Activated CD4-positive, alpha-beta memory T cell treated with anti-CD3 and anti-CD28 coated beads for 36 hours (primary cell): Measurements from ENCODE around the gene TRAK1. TPM values are rescaled to one million over a fixed set of nuclear protein-coding genes. Genes with fewer than 3 reads are reported as not detected.

Experiments
- CTCF ChIA-PET: fragments of 350-600 bp; sonication (Branson Sonifier 250); formaldehyde crosslinking; loops from one replicate; lab custom pipeline; 2021; ENCODE audit warnings: antibody characterized with exemption, inconsistent platforms; lab: Charles Lee
- POLR2A ChIA-PET: fragments of 350-600 bp; sonication (Branson Sonifier 250); formaldehyde crosslinking; loops from one replicate; lab custom pipeline; 2021; ENCODE audit warnings: antibody characterized with exemption; lab: Charles Lee
- DNase-seq: peaks from one replicate; pipeline ENCODE4 v3.0.0-alpha.2; 2020
- H3K27ac Mint-ChIP-seq: one replicate; pipeline ENCODE4 v1.8.0; 2021; ENCODE audit warnings: mixed read lengths
- H3K27me3 Mint-ChIP-seq: one replicate; pipeline ENCODE4 v1.8.0; 2021; ENCODE audit warnings: mixed read lengths
- H3K36me3 Mint-ChIP-seq: one replicate; pipeline ENCODE4 v1.8.0; 2021; ENCODE audit warnings: mixed read lengths
- H3K4me1 Mint-ChIP-seq: one replicate; pipeline ENCODE4 v1.8.0; 2021; ENCODE audit warnings: low read depth, mixed read lengths
- H3K4me3 Mint-ChIP-seq: one replicate; pipeline ENCODE4 v1.8.0; 2021; ENCODE audit warnings: mild to moderate bottlenecking, mixed read lengths
- H3K9me3 Mint-ChIP-seq: one replicate; pipeline ENCODE4 v1.8.0; 2021; ENCODE audit warnings: mixed read lengths
- intact Hi-C: fragments of 100-400 bp; cut with micrococcal nuclease; formaldehyde crosslinking; loops from one replicate; pipeline ENCODE4 v1.15.1; 2023
- total RNA-seq, 2 experiments: library from RNA; stranded (reverse); gene quantifications; one replicate each; pipeline ENCODE4 v1.2.3, GENCODE V29; 2021

The TRAK1 gene
- total RNA-seq, 2 experiments from 2014 or later, result 19.0 to 19.3 TPM

DNA sequence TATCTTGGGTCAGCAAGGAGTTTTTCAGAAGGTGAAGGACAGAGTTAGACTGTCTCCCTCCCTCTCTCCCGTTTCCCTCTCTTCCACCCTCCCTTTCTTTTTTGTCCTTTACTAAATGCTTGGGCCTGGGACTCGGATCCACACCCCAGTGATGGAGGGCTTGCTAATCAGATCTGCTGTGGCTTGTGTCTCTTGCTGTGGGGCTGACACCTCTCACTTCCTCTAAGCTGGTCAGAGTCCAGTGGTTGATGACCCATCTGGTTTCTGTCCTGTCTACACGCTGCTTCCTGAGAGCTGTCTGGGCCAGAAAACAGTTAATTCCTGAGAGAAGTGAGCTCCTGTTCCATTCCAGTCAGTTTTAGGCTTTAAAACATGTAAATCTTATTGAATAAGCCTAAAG, 849 bp downstream of the TRAK1 start:
- ChIA-PET CTCF (interaction anchor here (1.2 kb wide), 1 partner anchor 8 kb away, joined by 5 read pairs; no protein-coding TSS in a partner anchor), POLR2A (interaction anchor here (0.6 kb wide), 1 partner anchor 13 kb away, joined by 4 read pairs; no protein-coding TSS in a partner anchor)
- H3K27me3 Mint-ChIP-seq, result no peaks in the 10 kb centered on the region
- H3K4me1 Mint-ChIP-seq, result peaks cover 53% of the 10 kb centered on the region
- H3K27ac Mint-ChIP-seq, result no peak overlapping the region
- DNase-seq, result no peak
- intact Hi-C loops, result loop anchor here (2.0 to 10.0 kb wide), 2 partner anchors 79 to 1757 kb away; no protein-coding TSS in a partner anchor
- no peak overlapping the region for H3K4me3 Mint-ChIP-seq
- no peaks in the 10 kb centered on the region for H3K9me3 Mint-ChIP-seq
- H3K36me3 Mint-ChIP-seq, result peaks cover 42% of the 10 kb centered on the region

DNA sequence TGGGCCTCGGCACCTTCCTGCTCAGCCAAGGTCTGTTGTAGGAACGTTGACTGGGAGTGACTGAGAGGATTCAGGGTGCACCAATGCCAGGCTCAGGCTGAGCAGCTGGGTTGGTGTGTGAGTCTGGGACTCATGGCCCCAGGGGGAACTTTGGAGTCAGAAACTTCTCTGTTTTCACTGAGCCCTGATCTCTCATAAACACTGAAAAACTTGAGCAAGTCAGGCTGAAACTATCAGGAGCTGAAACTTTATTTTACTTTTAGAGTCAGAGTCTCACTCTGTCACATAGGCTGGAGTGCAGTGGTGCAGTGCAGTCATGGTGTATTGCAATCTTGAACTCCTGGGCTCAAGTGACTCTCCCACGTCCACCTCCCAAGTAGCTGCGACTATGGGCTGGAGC, 3.0 kb downstream of the TRAK1 start:
- Mint-ChIP-seq H3K4me1 (peaks cover 56% of the 10 kb centered on the region), H3K27ac (no peak overlapping the region), H3K27me3 (no peaks in the 10 kb centered on the region), H3K36me3 (peaks cover 31% of the 10 kb centered on the region), H3K9me3 (no peaks in the 10 kb centered on the region), H3K4me3 (no peak overlapping the region)
- CTCF ChIA-PET, result interaction anchor here (1.3 to 1.7 kb wide), 2 partner anchors 12 to 80 kb away, joined by 4 read pairs; no protein-coding TSS in a partner anchor
- DNase-seq, result no peak
- intact Hi-C loops, result loop anchor here (10.0 kb wide), 1 partner anchor 1759 kb away; no protein-coding TSS in a partner anchor
- POLR2A ChIA-PET, result interaction anchor here (1.9 kb wide), 1 partner anchor 80 kb away, joined by 4 read pairs; no protein-coding TSS in a partner anchor

- no peak for DNase-seq
- Mint-ChIP-seq H3K4me3 (no peak overlapping the region), H3K9me3 (no peaks in the 10 kb centered on the region), H3K27ac (no peak overlapping the region), H3K4me1 (peaks cover 53% of the 10 kb centered on the region), H3K27me3 (no peaks in the 10 kb centered on the region), H3K36me3 (peaks cover 25% of the 10 kb centered on the region)
- intact Hi-C loops, result loop anchor here (10.0 kb wide), 1 partner anchor 1760 kb away; no protein-coding TSS in a partner anchor
- CTCF ChIA-PET, result interaction anchor here (1.3 kb wide), 1 partner anchor 80 kb away, joined by 4 read pairs; no protein-coding TSS in a partner anchor
- POLR2A ChIA-PET, result interaction anchor here (1.9 kb wide), 1 partner anchor 80 kb away, joined by 4 read pairs; no protein-coding TSS in a partner anchor
Observed at GRCh38 chr3:42094691-42095391, 3.7 kb downstream of the TRAK1 start.

DNA sequence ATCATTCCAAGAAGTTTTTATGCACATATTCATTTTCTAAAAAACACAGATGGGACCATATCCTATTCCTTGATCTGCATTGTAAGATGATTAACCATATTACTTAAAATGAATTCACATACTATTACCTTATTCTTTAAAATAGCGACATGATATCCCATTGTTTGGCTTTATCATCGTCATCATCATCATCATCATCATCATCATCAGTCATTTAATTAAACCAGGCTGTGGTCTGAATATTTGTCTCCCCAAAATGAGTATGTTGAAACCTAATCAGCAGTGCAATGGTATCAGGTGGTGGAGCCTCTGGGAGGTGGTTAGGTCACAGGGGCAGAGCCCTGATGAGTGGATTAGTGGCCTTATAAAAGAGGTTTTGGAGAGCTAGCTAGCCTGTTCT, 4.4 kb downstream of the TRAK1 start:
- POLR2A ChIA-PET, result no interaction called here
- H3K4me3 Mint-ChIP-seq, result no peak overlapping the region
- no peaks in the 10 kb centered on the region for H3K9me3 Mint-ChIP-seq
- H3K4me1 Mint-ChIP-seq, result peaks cover 49% of the 10 kb centered on the region
- DNase-seq, result no peak
- CTCF ChIA-PET, result no interaction called here
- peaks cover 20% of the 10 kb centered on the region for H3K36me3 Mint-ChIP-seq
- no peaks in the 10 kb centered on the region for H3K27me3 Mint-ChIP-seq
- intact Hi-C loops, result loop anchor here (10.0 kb wide), 1 partner anchor 1761 kb away; no protein-coding TSS in a partner anchor
- no peak overlapping the region for H3K27ac Mint-ChIP-seq

DNA sequence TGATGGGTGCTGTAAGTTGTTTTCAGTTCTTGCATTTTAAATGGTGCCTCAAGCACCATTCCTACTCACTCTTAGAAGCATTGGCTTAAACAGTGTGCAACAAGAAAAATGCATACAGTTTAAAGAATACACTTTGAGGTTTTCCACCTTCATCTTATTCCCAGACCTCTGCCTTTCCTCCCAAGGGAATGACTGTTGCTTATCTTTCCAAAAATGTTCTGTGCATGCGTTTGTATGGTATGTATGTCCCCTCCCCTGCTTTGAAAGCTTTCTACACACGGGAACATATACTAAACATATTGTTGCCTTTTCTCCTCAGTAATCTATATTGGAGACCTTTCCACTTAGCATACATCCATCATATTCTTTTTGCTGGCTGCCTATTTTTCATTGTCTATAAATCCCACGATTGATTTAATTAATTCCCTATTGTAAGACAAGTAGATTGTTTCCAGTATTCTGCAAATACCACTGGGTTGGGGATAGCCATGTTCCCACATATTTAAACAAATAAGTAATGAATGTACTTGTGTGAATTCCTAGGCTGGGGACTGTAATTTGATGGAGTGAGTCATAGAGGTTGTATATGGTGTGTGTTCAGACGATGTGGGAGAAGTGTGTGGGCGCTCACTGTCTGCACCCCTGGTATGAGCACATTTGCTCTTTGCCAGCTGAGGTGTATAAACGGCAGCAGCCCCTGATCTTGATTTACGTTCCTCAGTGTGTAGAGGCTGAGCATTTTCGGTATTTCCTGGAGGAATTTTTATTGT, 5.8 kb downstream of the TRAK1 start:
- H3K9me3 Mint-ChIP-seq, result no peaks in the 10 kb centered on the region
- H3K36me3 Mint-ChIP-seq, result peaks cover 7% of the 10 kb centered on the region
- intact Hi-C loops, result loop anchor here (1.0 to 10.0 kb wide), 2 partner anchors 83 to 1762 kb away; no protein-coding TSS in a partner anchor
- H3K27ac Mint-ChIP-seq, result no peak overlapping the region
- DNase-seq, result no peak
- no peak overlapping the region for H3K4me3 Mint-ChIP-seq
- ChIA-PET POLR2A (no interaction called here), CTCF (interaction anchor here (1.2 to 4.3 kb wide), 2 partner anchors 17 to 98 kb away, joined by 3 to 27 read pairs; no protein-coding TSS in a partner anchor)
- peaks cover 36% of the 10 kb centered on the region for H3K4me1 Mint-ChIP-seq
- no peaks in the 10 kb centered on the region for H3K27me3 Mint-ChIP-seq

GRCh38 chr3:42097566-42097946, 6.4 kb downstream of the TRAK1 start:
- peaks cover 31% of the 10 kb centered on the region for H3K4me1 Mint-ChIP-seq
- H3K9me3 Mint-ChIP-seq, result no peaks in the 10 kb centered on the region
- CTCF ChIA-PET, result interaction anchor here (1.2 to 4.3 kb wide), 4 partner anchors 11 to 201 kb away, joined by 3 to 40 read pairs (median 16); no protein-coding TSS in a partner anchor
- H3K36me3 Mint-ChIP-seq, result peaks cover 3% of the 10 kb centered on the region
- intact Hi-C loops, result loop anchor here (1.0 to 10.0 kb wide), 2 partner anchors 83 to 1763 kb away; no protein-coding TSS in a partner anchor
- no peak for DNase-seq
- no peak overlapping the region for H3K27ac Mint-ChIP-seq
- no peaks in the 10 kb centered on the region for H3K27me3 Mint-ChIP-seq
- POLR2A ChIA-PET, result no interaction called here
- no peak overlapping the region for H3K4me3 Mint-ChIP-seq

DNA sequence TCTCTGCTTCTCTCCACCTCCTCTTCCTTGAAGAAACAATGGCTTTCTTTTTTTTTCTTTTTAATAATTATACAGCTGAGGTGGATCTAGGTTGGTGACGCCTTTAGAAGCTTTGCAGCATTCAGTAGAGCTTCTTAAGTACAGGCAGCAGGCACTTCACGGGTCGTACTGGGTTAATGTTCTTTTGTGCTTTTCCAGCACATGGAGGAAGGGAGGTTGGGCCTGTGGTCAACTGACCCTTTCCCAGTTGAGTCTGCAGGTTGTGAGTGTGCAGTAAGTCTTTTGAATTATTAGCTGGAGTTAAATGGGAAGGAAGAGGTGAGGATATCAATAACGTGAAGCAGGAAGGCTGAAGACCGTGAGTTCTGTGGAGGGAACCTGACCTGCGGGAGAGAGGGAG, 7.0 kb downstream of the TRAK1 start:
- POLR2A ChIA-PET, result no interaction called here
- H3K27ac Mint-ChIP-seq, result no peak overlapping the region

GRCh38 chr3:42099020-42099765, 8.0 kb downstream of the TRAK1 start:
- CTCF ChIA-PET, result interaction anchor here (0.6 to 4.3 kb wide), 42 partner anchors 9 to 1771 kb away, joined by 3 to 40 read pairs (median 5); partner anchors contain the start of gene ULK4
- Mint-ChIP-seq H3K4me1 (peaks cover 16% of the 10 kb centered on the region), H3K9me3 (no peaks in the 10 kb centered on the region), H3K27me3 (no peaks in the 10 kb centered on the region), H3K36me3 (peaks cover 6% of the 10 kb centered on the region), H3K27ac (no peak overlapping the region), H3K4me3 (no peak overlapping the region)
- POLR2A ChIA-PET, result no interaction called here
- intact Hi-C loops, result loop anchor here (1.0 to 10.0 kb wide), 3 partner anchors 137 to 1764 kb away; partner anchors contain the start of gene ULK4
- DNase-seq, result no peak

More for the DNA sequence above, 7.0 kb downstream of the TRAK1 start:
- Mint-ChIP-seq H3K4me1 (peaks cover 25% of the 10 kb centered on the region), H3K27me3 (no peaks in the 10 kb centered on the region), H3K9me3 (no peaks in the 10 kb centered on the region), H3K36me3 (peaks cover 3% of the 10 kb centered on the region), H3K4me3 (no peak overlapping the region)
- no peak for DNase-seq
- CTCF ChIA-PET, result interaction anchor here (1.2 to 4.3 kb wide), 10 partner anchors 10 to 217 kb away, joined by 3 to 40 read pairs (median 9); no protein-coding TSS in a partner anchor
- intact Hi-C loops, result loop anchor here (10.0 kb wide), 1 partner anchor 1763 kb away; no protein-coding TSS in a partner anchor

GRCh38 chr3:42101048-42101447, 9.9 kb downstream of the TRAK1 start:
- Mint-ChIP-seq H3K27me3 (no peaks in the 10 kb centered on the region), H3K4me1 (peaks cover 10% of the 10 kb centered on the region), H3K27ac (no peak overlapping the region), H3K4me3 (no peak overlapping the region), H3K36me3 (peaks cover 10% of the 10 kb centered on the region), H3K9me3 (no peaks in the 10 kb centered on the region)
- POLR2A ChIA-PET, result no interaction called here
- no peak for DNase-seq
- intact Hi-C loops, result no loop called here
- CTCF ChIA-PET, result interaction anchor here (1.0 to 4.3 kb wide), 13 partner anchors 14 to 220 kb away, joined by 3 to 40 read pairs (median 9); no protein-coding TSS in a partner anchor

GRCh38 chr3:42101481-42101880, 10.3 kb downstream of the TRAK1 start:
- H3K9me3 Mint-ChIP-seq, result no peaks in the 10 kb centered on the region
- POLR2A ChIA-PET, result no interaction called here
- no peak overlapping the region for H3K27ac Mint-ChIP-seq
- H3K27me3 Mint-ChIP-seq, result no peaks in the 10 kb centered on the region
- H3K4me1 Mint-ChIP-seq, result peaks cover 10% of the 10 kb centered on the region
- peaks cover 10% of the 10 kb centered on the region for H3K36me3 Mint-ChIP-seq
- CTCF ChIA-PET, result interaction anchor here (1.1 to 4.3 kb wide), 8 partner anchors 89 to 220 kb away, joined by 4 to 40 read pairs (median 8); no protein-coding TSS in a partner anchor
- intact Hi-C loops, result no loop called here
- DNase-seq, result no peak
- H3K4me3 Mint-ChIP-seq, result no peak overlapping the region

DNA sequence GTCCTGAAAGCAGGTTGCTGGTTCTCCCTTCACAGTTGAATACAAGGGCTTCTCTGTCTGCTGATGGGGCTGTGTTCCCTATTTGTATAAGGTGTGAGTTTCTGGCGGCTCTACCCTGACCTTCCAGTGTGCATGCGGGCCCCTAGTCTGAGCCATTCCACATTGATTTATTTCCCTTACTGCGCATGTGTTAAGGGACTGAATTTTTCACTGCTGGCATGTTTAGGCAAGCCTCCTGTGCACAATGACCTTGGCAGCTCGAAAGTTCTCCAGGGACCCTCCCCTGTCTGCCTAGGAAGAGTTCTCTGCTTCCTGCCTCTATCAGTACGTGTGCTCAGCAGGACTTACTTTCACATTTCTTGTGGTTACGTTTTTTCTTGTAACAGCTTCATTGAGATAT, 11.4 kb downstream of the TRAK1 start:
- H3K9me3 Mint-ChIP-seq, result no peaks in the 10 kb centered on the region
- intact Hi-C loops, result no loop called here
- POLR2A ChIA-PET, result no interaction called here
- H3K4me3 Mint-ChIP-seq, result no peak overlapping the region
- no peaks in the 10 kb centered on the region for H3K27me3 Mint-ChIP-seq
- no peak for DNase-seq
- CTCF ChIA-PET, result interaction anchor here (0.7 to 1.3 kb wide), 3 partner anchors 204 to 1600 kb away, joined by 3 to 5 read pairs (median 4); no protein-coding TSS in a partner anchor
- peaks cover 2% of the 10 kb centered on the region for H3K4me1 Mint-ChIP-seq
- no peak overlapping the region for H3K27ac Mint-ChIP-seq
- H3K36me3 Mint-ChIP-seq, result peaks cover 10% of the 10 kb centered on the region
